Measurements from ENCODE around the gene PPP1R3D. TPM values are rescaled to one million over a fixed set of nuclear protein-coding genes. Genes with fewer than 3 reads are reported as not detected.
A peak's percentile ranks its signal among the peaks of the same experiment; 100 is the strongest.

PPP1R3D gene
- total and polyA plus RNA-seq, 9 of the 15 experiments (the other 6 are each of a cell fraction or from before 2014, with no cell fraction given), result 0.35 to 3.3 (median 1.8) TPM

DNA sequence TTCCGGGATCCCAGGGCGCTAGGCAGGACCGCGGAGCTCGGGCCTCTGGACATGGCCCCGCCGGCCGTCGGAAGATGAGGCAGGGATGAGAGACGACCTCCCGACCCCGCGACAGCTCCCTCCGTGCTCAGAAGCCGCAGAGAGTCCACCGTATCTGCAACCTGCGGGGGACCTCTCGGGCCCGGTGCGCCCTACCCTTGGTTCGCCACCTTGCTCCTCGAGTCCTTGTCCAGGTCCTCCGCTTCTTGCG lies 301 bp downstream of the PPP1R3D start:
- Histone ChIP-seq H4K20me1 (replicated peaks; ENCODE audit: control insufficient read depth, insufficient read depth, low read length) (no peaks in the 10 kb centered on the region), H3K27me3 (ENCODE audit: control insufficient read depth in 2 of 2, insufficient read depth in 2 of 2, low read length in 2 of 2) (no peaks in the 10 kb centered on the region), H3K4me2 (ENCODE audit: insufficient read depth, low read length) (peak overlapping the region; percentile 95; the same call in 1 of the 2 replicates), H3K4me1 (replicated peaks in 1 of 2; ENCODE audit: control insufficient read depth in 2 of 2, insufficient read depth in 2 of 2, low read length in 2 of 2) (peaks cover 6 to 14% of the 10 kb centered on the region in 2 experiments; a peak in 4 of 5 replicates), H3K9ac (ENCODE audit: insufficient read depth in 1 of 2, low read depth in 2 of 2, low read length in 2 of 2) (peak overlapping the region; percentile 75 to 77), H3K9me1 (ENCODE audit: control insufficient read depth, insufficient read depth, low read length) (no peaks in the 10 kb centered on the region), H2AFZ (ENCODE audit: low read depth, low read length) (peak overlapping the region; percentile 91), H3K27ac (ENCODE audit: extremely low read depth, low read depth, low read length) (peak overlapping the region; percentile 82), H3K36me3 (ENCODE audit: control insufficient read depth, insufficient read depth, low read length) (peaks cover 27% of the 10 kb centered on the region; the same call in 1 of the 3 replicates), H3K4me3 (peak overlapping the region; percentile 48), H3K79me2 (ENCODE audit: control insufficient read depth, insufficient read depth, low read length) (peaks cover 17% of the 10 kb centered on the region), H3K9me3 (replicated peaks; ENCODE audit: control insufficient read depth, insufficient read depth, low read depth, low read length) (no peaks in the 10 kb centered on the region)
- TF ChIP-seq SAP30 (IDR thresholded peaks at IDR 0.05; ENCODE audit: borderline replicate concordance, insufficient read depth, low read depth, low read length, poor library complexity, severe bottlenecking) (peak; percentile 13), ZNF76 (CRISPR knock-in tag; IDR thresholded peaks at IDR 0.05; ENCODE audit: borderline replicate concordance) (no peak), SOX6 (IDR thresholded peaks at IDR 0.05) (no peak), NCOA6 (IDR thresholded peaks at IDR 0.05) (peak; percentile 57; the same call in 1 of the 2 replicates), GABPB1 (CRISPR knock-in tag; IDR thresholded peaks at IDR 0.05) (peak; percentile 11; the same call in 1 of the 2 replicates), PHF20 (IDR thresholded peaks at IDR 0.05; ENCODE audit: partially characterized antibody) (peak; percentile 68), RBBP5 (IDR thresholded peaks at IDR 0.05; ENCODE audit: borderline replicate concordance, insufficient read depth, low read length, poor library complexity, severe bottlenecking) (peak; percentile 56), TRIM28 (IDR thresholded peaks at IDR 0.05) (no peak), HMG20B (CRISPR knock-in tag; IDR thresholded peaks at IDR 0.05) (no peak)
- intact Hi-C loops (cut with micrococcal nuclease) (no loop called here), in situ Hi-C loops (cut with MboI) (no loop called here)
- 1% methylated on average over 18 of the region's 24 CpGs for WGBS (ENCODE audit: insufficient coverage, low coverage, missing lambda C conversion rate)
- POLR2A ChIA-PET, result interaction anchor here (0.6 to 2.0 kb wide), 5 partner anchors 9 to 695 kb away, joined by 3 to 6 read pairs (median 4); partner anchors contain the start of gene CDH26
- CTCF ChIA-PET (ENCODE audit: low intra/inter-chr PET ratio), result no interaction called here
- FAIRE-seq (no peak), DNase-seq (ENCODE audit: extremely low read depth in 1 of 4, low spot score in 3 of 4) (peak in 2 of 4 experiments; percentile 27 to 39), ATAC-seq (peak; percentile 48)
- BruUV-seq (replicated peaks), result no TSS peak
